Stimulated activated CD8-positive, alpha-beta memory T cell treated with anti-CD3 and anti-CD28 coated beads, Interleukin-4, amount 100 ng/mL, for 48 hours (primary cell): ENCODE data around the gene METTL18.

ENCODE experiments used
- DNase-seq: peaks from one replicate; pipeline ENCODE4 v3.0.0-alpha.2; 2020

METTL18 gene

DNA sequence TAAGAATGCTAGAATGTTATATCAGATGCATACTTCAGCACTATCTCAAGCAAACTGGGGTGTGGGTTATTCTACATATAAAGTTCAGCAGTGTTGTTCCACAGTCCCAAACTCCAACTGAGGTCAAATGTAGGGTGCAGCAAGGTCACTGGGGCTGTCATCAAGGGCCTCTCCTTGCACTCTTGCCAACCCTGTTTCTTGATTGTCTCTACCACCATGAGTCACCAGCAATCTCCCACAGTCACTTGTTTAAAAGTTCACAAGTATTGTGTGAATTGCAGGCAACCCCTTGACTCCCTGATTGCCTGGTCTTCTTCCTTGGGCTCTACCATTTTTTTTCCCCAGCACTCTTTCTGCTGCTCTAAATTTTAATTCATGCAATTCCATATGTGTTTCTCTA, 10.6 kb downstream of the METTL18 start:
- no peak for DNase-seq

DNA sequence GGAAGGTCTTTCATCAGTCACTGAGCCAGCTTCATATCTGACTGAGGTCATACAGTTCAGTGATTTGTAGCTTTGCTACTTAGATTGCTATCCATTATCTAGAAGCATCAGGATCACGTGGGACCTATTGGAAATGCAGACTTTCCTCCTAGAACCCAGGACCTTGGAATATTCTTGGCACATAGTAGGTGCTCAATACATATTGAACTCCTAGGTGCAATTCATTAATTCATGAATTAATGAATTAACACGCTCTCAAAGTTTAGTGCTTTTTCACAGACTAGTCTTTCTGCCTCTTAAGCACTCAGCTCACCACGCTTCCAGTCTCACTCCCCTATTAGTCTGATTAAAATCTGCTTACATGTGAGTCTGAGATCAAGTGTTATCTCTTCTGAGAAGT, 12.1 kb downstream of the METTL18 start:
- DNase-seq: no peak

DNA sequence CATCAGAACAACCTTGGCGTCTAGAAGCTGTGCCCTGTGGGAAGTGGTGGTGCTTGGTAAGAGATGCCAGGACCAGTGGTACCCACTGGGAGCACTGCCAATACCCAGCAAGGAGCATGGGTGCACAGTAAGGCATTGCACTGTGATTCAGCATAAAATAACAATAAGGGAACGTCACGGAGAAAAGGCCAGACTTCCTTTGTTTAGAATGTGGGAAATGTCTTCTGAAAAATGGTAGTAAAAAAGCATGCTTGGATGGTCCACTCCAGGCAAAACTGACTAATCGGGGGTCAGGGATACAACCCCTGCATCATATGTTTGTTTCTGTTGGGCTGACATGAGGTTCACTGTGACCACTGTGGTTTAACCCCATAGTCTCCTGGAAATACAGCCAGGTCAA, 14.7 kb downstream of the METTL18 start:
- no peak for DNase-seq

DNA sequence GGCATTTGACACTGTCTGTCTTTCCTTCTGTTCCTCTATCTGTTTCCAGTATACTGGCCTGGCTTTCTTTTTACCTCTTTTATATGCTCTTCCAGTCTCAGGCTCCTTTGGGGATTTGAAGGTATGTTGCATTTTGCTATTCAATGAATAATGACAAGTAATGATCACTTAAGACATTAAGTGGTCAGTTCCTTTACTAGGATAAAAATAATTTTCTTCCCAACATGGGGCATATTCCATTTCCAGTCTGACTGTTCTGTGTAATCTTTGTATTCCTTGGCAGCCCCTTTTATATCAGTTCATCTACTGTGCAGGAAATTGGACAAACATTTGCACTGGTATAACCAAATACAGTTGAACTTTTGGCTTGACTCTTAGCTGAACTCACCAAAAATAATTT, 15.6 kb downstream of the METTL18 start:
- no peak for DNase-seq

DNA sequence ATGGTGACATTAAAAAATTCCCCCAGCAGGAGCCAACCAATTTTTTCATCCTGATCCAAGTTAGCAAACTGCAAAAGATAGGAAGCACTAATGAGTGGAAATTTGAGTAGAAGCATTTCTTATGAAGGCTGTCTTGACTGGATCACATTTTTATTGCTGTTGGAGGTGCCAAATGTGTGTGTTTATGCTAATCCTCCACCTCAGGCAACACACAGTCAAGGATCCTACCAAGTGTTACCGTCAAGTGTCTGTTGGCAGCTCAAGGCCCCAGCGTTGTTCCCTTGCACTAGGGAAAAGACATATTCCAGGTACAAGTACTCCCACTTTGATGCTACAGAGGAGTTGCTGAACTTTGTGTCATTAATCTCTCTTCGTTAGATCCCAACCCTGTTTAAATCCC, 18.3 kb downstream of the METTL18 start:
- DNase-seq: no peak

DNA sequence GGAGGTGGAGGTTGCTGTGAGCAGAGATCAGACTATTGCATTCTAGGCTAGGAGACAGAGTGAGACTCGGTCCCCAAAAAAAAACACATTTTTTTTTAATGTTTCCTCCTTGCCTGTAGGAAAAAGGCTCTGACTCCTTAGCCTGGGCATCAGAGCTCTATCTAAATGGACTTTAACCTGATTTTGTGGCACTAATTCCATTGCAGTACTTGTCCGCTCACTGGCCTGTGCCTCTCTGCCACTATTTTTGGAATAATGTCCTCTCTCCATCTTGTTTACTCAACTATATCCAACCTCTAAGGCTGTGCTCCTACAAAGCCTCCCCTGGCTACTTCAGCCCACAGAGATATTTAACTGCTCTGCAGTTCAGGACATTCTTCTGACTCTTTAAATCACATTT, 26.5 kb downstream of the METTL18 start:
- DNase-seq: no peak

DNA sequence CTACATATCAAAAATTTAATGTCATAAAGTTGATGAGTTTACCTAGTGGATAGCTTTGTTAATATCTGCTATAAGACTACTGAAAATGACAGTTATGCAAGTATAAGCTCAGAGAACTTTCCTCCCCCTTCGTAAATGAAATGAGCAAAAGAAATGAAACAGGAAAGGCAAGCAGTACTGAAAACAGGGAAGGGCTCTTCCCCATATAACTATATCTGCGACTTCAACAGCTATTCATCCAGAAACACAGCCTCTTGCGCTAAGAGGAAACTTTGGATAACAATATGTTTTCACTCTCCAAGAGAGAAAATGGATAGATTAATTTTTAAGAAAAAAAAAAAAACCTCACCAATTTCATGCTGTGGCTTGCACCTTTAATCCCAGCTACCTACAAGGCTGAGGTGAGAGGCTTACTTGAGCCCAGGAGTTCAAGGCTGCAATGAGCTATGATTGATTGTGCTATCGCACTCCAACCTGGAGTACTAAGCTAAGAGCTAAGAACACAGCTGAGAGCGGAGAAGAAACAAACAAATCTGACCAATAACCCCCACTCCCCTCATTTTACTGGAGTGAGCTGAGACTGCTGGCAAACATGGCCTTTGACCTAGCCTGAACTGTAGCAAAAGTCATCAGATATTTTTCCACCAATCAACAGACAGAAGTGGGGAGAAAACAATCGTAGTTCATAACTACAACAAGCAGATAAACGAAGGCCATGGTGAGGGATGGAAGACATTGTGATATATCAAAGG, 29.0 kb downstream of the METTL18 start:
- DNase-seq: no peak

DNA sequence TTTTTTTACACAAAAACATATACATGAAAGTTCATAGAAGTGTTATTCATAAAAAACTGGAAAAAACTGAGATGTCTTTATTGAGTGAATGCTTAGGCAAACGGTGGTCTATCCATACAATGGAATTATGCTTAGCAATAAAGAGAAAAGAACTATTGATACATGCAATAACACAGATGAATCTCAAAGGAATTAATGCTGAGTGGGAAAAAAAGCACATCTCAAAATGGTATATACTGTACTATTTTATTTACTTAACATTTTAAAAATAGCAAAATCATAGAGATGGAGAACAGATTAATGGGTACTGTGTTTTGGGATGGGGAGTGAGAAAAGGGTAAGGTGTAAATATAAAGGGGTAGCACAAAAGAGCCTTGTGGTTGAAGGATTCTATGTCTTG, 29.8 kb downstream of the METTL18 start:
- no peak for DNase-seq

DNA sequence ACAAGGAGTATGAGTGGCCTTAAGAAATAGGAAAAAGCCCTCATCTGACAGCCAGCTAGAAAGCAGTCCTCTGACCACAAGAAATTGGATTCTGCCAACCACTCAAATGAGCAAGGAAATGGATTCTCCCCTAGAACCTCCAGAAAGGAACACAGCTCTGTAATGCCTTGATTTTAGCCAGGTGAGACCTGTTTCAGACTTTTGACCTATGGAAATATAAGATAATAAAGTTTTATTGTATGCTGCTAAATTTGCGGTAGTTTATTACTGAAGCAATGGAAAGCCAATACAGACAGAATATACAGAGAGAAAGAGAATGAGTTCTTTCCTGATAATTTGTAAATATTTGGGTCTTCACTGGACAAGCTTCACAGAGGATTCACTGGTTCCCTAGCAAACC, 32.0 kb downstream of the METTL18 start:
- DNase-seq: no peak

DNA sequence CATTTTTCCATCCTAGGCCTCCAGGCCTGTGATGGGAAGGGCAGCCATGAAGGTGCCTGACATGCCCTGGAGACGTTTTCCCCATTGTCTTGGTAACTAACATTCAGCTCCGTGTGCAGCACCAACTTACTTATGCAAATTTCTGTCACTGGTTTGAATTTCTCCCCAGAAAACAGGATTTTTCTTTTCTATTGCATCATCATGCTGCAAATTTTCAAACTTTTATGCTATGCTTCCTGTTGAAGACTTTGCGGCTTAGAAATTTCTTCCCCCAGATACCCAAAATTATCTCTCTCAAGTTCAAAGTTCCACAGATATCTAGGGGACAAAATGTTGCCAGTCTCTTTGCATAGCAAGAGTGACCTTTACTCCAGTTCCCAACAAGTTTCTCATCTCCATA, 35.7 kb downstream of the METTL18 start:
- DNase-seq: no peak

DNA sequence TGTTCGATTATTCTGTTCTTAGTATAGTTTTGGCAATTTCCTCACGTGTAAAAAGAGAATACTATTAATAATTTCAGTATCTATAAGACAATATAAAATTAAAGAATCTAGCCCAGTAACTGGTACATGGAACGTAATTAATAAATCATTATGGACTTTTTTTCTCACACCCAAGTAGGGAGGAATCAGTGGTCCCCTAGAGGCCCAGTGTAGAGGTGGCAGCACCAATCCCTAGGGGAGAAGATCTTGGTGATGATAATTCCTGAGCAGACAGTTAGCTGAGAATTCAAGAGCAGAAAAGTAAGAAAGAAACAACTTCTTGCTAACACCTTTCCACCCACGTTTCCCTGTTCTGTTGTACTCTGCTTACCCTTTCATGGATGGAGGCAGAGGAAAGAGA, 41.2 kb downstream of the METTL18 start:
- DNase-seq: no peak

DNA sequence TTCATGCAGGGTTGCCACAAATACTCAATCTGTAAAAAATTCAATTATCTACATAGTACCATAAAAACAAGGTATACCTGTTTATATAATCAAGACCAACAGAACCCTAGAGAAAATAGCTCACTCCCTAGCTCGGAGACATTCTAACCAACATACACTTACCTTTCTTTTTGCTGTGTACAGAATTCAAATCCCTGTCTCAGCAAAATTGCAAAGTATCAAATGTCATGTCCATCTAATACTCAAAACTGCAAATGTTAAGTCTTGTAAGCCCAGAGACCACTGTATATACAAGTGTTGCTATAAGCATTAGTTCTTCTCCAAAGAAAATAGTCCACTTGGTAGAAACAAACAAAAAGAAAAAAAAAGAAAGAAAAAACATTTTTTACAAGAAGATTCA, 44.7 kb downstream of the METTL18 start:
- no peak for DNase-seq

DNA sequence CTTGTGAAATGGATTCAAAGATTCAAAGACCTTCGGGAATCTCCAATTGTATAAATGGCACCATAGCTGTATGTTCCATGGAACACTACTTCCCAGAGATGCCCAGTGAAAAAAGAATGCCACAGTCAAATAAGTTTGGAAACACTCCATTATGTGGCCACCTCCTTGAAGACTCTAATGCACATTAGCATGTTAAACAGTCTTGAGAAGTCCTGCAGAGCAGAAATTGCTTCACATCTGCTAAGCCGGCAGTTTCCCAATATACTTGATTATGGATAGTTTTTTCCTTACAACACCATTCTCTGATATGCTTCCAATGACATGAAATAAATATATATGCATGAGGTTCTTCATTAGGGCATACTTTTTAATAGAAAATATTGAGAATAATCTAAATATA, 48.2 kb downstream of the METTL18 start:
- no peak for DNase-seq

DNA sequence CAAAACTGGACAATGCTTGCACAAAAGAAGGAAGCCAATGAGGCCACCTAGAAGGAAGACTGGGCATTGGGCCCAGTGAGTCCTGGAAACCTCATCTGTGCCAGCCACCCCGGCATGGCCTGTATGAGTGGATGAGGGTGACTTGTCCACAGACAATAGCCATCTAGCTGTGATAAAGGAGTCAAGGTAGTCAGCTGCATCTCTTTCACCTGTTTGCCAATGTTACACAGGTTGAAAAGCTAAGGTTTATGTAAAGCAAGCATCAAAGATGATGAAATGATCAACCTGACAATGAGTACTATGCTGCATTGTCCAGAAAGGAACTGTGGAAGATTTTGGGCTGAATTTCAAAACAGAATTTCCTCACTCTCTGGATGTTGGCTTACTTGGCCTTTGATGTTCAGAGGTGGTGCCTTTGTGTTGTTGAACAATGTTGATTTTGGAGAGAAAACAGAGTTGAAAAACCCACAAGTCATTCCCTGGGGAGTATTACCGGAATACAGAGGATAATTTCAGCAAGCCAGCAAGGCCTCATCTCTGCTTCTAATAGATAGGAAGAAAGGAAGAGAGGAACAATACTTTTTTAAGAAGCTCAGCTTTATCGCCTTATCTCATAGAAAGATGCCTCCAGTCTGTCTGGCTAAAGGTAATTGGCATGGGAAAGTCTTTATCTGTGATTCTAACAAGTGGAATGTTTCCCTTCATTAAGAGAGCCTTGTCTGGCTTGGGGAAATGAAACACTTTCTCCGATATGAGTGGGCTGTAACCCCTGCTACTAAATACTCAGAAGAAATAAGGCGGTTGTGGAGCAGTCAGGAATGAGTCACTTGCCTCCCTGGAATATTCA, 49.5 kb downstream of the METTL18 start:
- no peak for DNase-seq
